GM18867 (cell line): ENCODE measurements around the gene ZNRF1.
"Not testable (repeated sequence)": the region's sequence is repeated elsewhere in the genome, so short reads cannot be mapped to it uniquely, and the experiment has no call there.

Experiments used
- ATAC-seq: cut with Tn5 transposase; IDR thresholded peaks from one replicate; pipeline ENCODE4 v1.9.1; 2021; ENCODE audit warnings: mild to moderate bottlenecking, moderate library complexity; ENCODE audit not compliant: unreplicated experiment

The ZNRF1 gene

GRCh38 chr16:74998481-74999218 lies at the start of gene ZNRF1:
TSS of gene ZNRF1 (plus strand) at chr16:74999024. CDS start at chr16:74999672, 648 bp downstream.
- peak; percentile 70 for ATAC-seq

- ATAC-seq = no peak
Observed at GRCh38 chr16:74949309-74949708, 49.5 kb upstream of the ZNRF1 start.

GRCh38 chr16:74950511-74950910 lies 48.3 kb upstream of the ZNRF1 start:
- no peak for ATAC-seq

- no peak for ATAC-seq
Observed at GRCh38 chr16:74951206-74951605, 47.6 kb upstream of the ZNRF1 start.

- ATAC-seq = no peak
Observed at GRCh38 chr16:74951681-74952080, 47.1 kb upstream of the ZNRF1 start.

- no peak for ATAC-seq
Observed at GRCh38 chr16:74954763-74955162, 44.1 kb upstream of the ZNRF1 start.

- no peak for ATAC-seq
Observed at GRCh38 chr16:74973304-74973703, 25.5 kb upstream of the ZNRF1 start.

- no peak for ATAC-seq
Observed at GRCh38 chr16:74975591-74975990, 23.2 kb upstream of the ZNRF1 start.

- ATAC-seq = no peak
Observed at GRCh38 chr16:74982256-74982655, 16.6 kb upstream of the ZNRF1 start.

GRCh38 chr16:74984194-74984528 lies 14.7 kb upstream of the ZNRF1 start:
- ATAC-seq = no peak

GRCh38 chr16:74984529-74985296 lies 14.1 kb upstream of the ZNRF1 start, which contains the start of gene WDR59:
TSS of gene WDR59 (minus strand) at chr16:74985123. CDS start at chr16:74985017, 106 bp downstream.
- ATAC-seq = peak; percentile 99

- no peak for ATAC-seq
Observed at GRCh38 chr16:74987027-74987681, 11.7 kb upstream of the ZNRF1 start.

GRCh38 chr16:74989864-74990263 lies 9.0 kb upstream of the ZNRF1 start:
- not testable (repeated sequence) for ATAC-seq

GRCh38 chr16:74990832-74991231 lies 8.0 kb upstream of the ZNRF1 start:
- no peak for ATAC-seq

- no peak for ATAC-seq
Observed at GRCh38 chr16:74991268-74991592, 7.6 kb upstream of the ZNRF1 start.

GRCh38 chr16:74991593-74992403 lies 7.0 kb upstream of the ZNRF1 start:
- ATAC-seq = no peak

- no peak for ATAC-seq
Observed at GRCh38 chr16:74995986-74996385, 2.8 kb upstream of the ZNRF1 start.

- ATAC-seq = no peak
Observed at GRCh38 chr16:74997042-74997491, 1.8 kb upstream of the ZNRF1 start.

GRCh38 chr16:74999219-74999608 lies 390 bp downstream of the ZNRF1 start:
- ATAC-seq = peak; percentile 46

GRCh38 chr16:74999609-75000480 lies 1.0 kb downstream of the ZNRF1 start:
- ATAC-seq = peak; percentile 42
